Left ventricle myocardium inferior (tissue), 1 donor: ENCODE measurements around the gene SOX4. TPM values are rescaled to one million over a fixed set of nuclear protein-coding genes. Genes with fewer than 3 reads are reported as not detected.
A peak's percentile ranks its signal among the peaks of the same experiment; 100 is the strongest.

Experiments
- DNase-seq: peaks from one replicate; pipeline ENCODE4 v3.0.0-alpha.2; 2020
- H3K27ac ChIP-seq: fragments of 200-600 bp; replicated peaks from 2 replicates; pipeline ENCODE4 v1.8.0; 2021
- H3K27me3 ChIP-seq: fragments of 200-600 bp; 2 replicates; pipeline ENCODE4 v1.8.0; 2021; ENCODE audit warnings: low read depth
- H3K36me3 ChIP-seq: fragments of 200-600 bp; 2 replicates; pipeline ENCODE4 v1.8.0; 2021
- H3K4me1 ChIP-seq: fragments of 200-600 bp; 2 replicates; pipeline ENCODE4 v1.8.0; 2021
- H3K4me3 ChIP-seq: fragments of 200-600 bp; 2 replicates; pipeline ENCODE4 v1.8.0; 2021; ENCODE audit warnings: mild to moderate bottlenecking, moderate library complexity
- H3K9me3 ChIP-seq: fragments of 200-600 bp; replicated peaks from 2 replicates; pipeline ENCODE4 v1.8.0; 2021
- intact Hi-C: fragments of 100-400 bp; cut with micrococcal nuclease; formaldehyde crosslinking; loops from one replicate; pipeline ENCODE4 v1.11.0; 2022
- total RNA-seq: library from RNA; stranded (reverse); fragmentation: NEBNext Ultra II Directional; extraction: Animal tissue kit (Norgen Biotek cat#: 25700); gene quantifications from one replicate; pipeline ENCODE4 v1.2.1, GENCODE V29; 2021
- TF ChIP-seq, protein P1 (sequence below): fragments of 200-600 bp; IDR thresholded peaks from 2 replicates; pipeline ENCODE4 v1.8.0; 2021; ENCODE audit warnings: antibody characterized with exemption, mild to moderate bottlenecking, borderline replicate concordance
- donor health status: DM: no; HTN: yes; CAD: no; lungs with severe emphysema.

The SOX4 gene
- total RNA-seq, 1 donor from 2014 or later = 3.8 TPM

GRCh38 chr6:21586740-21587178 lies 6.8 kb upstream of the SOX4 start:
- Histone ChIP-seq H3K4me1 (peaks cover 28% of the 10 kb centered on the region), H3K9me3 (peaks cover 22% of the 10 kb centered on the region), H3K4me3 (peak overlapping the region; percentile 75), H3K36me3 (no peaks in the 10 kb centered on the region), H3K27ac (peak overlapping the region; percentile 84), H3K27me3 (no peaks in the 10 kb centered on the region)
- intact Hi-C loops = no loop called here
- DNase-seq = no peak
- TF ChIP-seq, protein P1, sequence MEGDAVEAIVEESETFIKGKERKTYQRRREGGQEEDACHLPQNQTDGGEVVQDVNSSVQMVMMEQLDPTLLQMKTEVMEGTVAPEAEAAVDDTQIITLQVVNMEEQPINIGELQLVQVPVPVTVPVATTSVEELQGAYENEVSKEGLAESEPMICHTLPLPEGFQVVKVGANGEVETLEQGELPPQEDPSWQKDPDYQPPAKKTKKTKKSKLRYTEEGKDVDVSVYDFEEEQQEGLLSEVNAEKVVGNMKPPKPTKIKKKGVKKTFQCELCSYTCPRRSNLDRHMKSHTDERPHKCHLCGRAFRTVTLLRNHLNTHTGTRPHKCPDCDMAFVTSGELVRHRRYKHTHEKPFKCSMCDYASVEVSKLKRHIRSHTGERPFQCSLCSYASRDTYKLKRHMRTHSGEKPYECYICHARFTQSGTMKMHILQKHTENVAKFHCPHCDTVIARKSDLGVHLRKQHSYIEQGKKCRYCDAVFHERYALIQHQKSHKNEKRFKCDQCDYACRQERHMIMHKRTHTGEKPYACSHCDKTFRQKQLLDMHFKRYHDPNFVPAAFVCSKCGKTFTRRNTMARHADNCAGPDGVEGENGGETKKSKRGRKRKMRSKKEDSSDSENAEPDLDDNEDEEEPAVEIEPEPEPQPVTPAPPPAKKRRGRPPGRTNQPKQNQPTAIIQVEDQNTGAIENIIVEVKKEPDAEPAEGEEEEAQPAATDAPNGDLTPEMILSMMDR = no peak

- H3K36me3 ChIP-seq = no peaks in the 10 kb centered on the region
- intact Hi-C loops = no loop called here
- TF ChIP-seq, protein P1 = peak; percentile 30
- H3K27me3 ChIP-seq = no peaks in the 10 kb centered on the region
- DNase-seq = peak; percentile 61
- H3K9me3 ChIP-seq = peaks cover 16% of the 10 kb centered on the region
- H3K4me1 ChIP-seq = peaks cover 28% of the 10 kb centered on the region
- H3K27ac ChIP-seq = peak overlapping the region; percentile 84
- H3K4me3 ChIP-seq = peak overlapping the region; percentile 75
Observed at GRCh38 chr6:21587179-21587960, 6.2 kb upstream of the SOX4 start.

DNA sequence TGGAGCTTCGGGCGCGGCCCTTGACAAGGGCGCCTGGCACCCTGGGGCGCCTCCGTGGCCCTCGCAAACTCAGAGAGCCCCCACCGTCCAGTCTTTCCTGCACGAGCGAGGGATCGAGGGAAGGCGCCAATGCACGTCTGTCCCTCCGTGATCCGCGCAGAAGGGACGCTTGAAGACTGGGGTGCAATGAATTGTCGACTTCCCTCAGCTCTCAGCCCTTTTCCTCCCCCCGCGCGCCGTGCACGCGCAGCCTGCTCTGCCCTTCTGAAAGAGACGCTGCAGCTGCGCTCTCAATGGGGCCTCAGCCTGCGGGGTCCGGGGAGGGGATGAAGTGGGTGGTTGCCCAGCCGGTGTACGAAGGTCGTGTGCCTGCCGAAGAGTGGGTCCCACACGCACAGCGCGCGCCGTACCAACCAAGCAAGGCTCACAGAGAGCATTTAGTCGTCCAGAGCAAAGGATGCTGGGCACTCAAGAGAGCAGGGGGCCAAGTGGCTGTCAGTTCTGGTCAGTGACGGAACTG lies 5.5 kb upstream of the SOX4 start:
- DNase-seq = peak; percentile 52

DNA sequence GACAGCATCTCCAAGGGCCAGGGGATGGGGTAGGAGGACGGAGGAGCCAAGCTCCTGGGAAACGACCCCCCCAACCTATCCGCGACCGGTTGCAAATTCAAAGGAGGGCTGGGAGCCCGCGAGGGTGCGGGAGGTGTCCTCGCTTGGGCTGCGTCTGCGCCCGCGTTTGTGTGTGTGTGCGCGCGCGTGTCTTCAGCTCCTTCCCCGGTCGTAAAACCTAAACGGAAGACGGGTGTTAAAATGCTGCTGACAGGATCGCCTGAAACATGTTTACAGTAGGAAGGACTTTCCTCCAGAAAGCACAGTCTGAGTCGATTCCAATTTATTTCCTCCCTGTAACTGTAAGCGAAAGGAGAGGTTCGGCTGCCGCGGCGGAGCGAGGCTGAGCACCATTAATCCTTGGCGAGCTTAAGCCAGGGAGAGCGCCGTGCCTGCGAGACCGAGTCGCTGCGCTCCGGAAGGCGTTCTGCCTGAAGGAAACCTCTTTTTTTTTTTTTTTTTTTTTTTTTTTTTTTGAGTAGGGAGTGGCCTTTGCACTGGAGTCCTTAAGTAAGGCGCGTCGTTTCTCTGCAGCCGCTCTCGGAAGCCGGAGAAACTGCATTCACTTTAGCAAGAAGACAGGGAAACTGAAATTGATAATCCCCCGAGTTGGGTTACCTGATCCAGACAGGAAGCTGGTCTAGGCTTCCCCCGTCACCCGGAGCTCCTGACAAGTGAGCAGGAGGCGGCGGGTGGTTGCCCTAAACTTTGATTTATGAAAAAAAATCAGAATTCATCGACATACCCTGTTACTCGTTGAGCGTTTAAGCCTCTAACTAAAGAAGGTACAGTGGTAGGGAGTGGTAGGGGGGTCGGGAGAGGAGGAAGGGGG lies 4.8 kb upstream of the SOX4 start:
- no peaks in the 10 kb centered on the region for H3K36me3 ChIP-seq
- no peaks in the 10 kb centered on the region for H3K27me3 ChIP-seq
- peak; percentile 48 for DNase-seq
- peaks cover 3% of the 10 kb centered on the region for H3K9me3 ChIP-seq
- H3K4me1 ChIP-seq = peaks cover 37% of the 10 kb centered on the region
- H3K27ac ChIP-seq = peak overlapping the region; percentile 84
- H3K4me3 ChIP-seq = peak overlapping the region; percentile 75
- TF ChIP-seq, protein P1 = no peak
- intact Hi-C loops = no loop called here

More for the DNA sequence above, 5.5 kb upstream of the SOX4 start:
- Histone ChIP-seq H3K4me3 (peak overlapping the region; percentile 75), H3K9me3 (peaks cover 10% of the 10 kb centered on the region), H3K36me3 (no peaks in the 10 kb centered on the region), H3K4me1 (peaks cover 31% of the 10 kb centered on the region), H3K27ac (peak overlapping the region; percentile 84), H3K27me3 (no peaks in the 10 kb centered on the region)
- TF ChIP-seq, protein P1 = no peak
- intact Hi-C loops = no loop called here
